Activated naive CD4-positive, alpha-beta T cell treated with Interleukin-2 at 50 U/mL for 16 hours (primary cell): ENCODE measurements around the gene GKAP1.
"Not testable (repeated sequence)": the region's sequence is repeated elsewhere in the genome, so short reads cannot be mapped to it uniquely, and the experiment has no call there.

Experiments
- DNase-seq: peaks from one replicate; pipeline ENCODE4 v3.0.0-alpha.2; 2020

The GKAP1 gene

DNA sequence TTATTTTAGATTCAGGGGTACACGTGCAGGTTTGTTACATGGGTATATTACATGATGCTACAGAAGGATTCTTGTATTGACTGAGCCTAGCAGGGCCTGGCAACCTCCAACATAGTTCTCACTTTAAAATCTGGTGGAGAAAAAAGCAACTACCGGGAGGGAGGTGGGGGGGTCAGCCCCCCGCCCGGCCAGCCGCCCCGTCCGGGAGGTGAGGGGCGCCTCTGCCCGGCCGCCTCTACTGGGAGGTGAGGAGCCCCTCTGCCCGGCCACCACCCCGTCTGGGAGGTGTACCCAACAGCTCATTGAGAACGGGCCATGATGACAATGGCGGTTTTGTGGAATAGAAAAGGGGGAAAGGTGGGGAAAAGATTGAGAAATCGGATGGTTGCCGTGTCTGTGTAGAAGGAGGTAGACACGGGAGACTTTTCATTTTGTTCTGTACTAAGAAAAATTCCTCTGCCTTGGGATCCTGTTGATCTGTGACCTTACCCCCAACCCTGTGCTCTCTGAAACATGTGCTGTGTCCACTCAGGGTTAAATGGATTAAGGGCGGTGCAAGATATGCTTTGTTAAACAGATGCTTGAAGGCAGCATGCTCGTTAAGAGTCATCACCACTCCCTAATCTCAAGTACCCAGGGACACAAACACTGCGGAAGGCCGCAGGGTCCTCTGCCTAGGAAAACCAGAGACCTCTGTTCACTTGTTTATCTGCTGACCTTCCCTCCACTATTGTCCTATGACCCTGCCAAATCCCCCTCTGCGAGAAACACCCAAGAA is 88.8 kb downstream of the GKAP1 start:
- DNase-seq = not testable (repeated sequence)

DNA sequence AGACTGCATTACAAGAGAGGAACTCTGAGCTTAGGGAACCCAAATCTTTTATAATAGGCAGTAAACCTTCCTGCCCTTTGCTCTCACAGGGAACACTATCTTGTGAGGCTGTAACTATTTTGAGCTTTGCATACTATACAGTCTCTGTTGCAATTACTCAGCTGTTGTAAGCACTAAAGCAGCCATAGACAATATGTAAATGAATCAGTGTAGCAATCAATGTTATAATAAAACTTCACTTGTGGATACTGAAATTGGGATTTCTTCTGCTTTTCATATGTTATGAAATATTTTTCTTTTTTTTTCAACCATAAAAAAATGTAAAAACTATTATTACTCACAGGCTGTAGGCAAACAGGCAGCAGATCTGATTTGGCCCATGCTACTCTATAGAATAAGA is 93.1 kb downstream of the GKAP1 start:
- no peak for DNase-seq

DNA sequence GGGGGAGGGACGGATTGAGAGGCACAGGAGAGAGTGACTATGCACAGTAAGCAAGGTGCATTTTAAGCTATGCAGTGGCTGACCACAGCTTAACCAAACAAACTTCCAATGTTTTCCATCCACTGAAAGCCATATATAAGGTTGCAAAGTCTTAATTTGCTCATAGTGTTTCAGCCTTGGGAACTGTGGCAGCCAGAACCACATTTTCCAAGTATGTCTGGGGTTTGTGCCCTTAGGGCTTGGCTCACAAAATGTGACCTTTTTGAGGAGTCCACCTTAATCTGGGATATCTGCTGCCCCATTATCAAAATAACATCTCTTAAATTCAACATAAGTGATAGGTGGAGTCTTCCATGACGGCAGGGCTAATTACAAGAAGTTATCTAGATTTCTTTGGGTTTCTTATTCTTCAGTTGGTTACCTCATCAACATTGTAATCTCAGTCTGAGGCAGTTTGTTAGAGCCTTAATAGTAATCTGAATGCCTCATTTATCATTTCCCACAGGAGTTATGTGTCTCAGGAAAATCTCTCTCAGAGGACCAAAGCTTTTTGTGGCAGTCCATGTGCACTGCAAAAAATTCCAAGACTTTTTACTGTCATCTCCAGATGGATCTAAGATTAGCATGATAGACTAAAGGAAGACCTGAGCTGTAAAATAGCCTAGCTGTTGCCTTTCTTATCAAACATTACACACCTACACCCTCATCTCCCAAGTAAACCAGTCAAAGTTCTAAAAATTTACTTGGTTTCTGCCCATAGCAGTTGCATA is 94.7 kb downstream of the GKAP1 start:
- no peak for DNase-seq

DNA sequence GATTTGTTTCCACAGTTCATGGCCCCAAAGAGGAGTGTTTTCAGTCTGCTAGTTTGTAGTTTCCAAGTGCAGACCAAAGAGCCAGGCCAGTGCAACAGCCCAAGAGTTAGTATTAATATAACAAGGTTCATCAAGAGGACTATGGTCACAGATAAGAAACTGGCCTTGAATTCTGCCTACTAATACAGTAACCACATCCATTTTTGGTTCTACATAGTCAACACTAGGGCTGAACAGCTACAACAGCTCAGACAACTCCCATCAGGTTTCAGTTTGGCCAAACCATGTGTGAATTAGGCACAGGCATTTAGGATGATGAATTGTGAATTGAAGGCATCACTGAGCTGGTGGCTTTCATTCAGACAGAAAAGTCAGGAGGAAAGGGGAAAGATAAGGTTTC is 96.1 kb downstream of the GKAP1 start:
- no peak for DNase-seq

DNA sequence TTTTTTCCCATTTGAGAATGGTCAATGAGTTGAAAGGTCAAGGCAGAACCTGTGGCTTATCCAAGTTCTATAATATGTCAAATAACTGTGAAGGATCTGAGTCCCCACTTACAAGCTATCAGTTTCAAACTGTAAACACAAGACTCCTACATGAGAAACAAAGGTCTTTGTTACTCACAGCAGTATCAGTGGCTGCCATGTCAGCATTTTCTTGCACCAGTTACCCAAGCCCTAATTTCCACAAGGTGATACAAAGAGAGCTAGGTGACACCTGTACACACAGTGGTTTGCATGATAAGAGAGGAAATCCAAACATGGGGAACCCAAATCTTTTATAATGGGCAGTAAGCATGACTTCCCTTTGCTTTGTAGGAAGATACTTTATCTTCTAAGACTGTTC is 101.8 kb downstream of the GKAP1 start:
- DNase-seq = no peak

DNA sequence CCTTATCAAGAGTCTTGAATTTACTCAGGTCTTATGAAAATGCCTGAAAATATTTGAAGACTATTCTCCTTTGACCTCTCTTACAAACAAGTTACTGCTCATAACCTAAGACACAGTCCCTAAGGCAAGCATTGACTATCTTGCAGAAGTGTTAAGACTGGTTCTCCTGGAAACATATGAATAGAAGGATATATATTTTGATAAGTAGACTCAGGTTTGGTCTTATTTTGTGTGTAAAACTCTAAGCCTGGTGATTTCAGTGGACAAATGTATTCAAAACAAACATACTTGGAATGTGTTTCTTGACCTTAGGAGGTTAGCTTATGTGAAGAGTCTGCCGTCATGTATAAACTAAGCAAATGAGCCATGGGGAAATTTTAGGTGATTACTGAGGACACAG is 102.3 kb downstream of the GKAP1 start:
- DNase-seq = no peak

DNA sequence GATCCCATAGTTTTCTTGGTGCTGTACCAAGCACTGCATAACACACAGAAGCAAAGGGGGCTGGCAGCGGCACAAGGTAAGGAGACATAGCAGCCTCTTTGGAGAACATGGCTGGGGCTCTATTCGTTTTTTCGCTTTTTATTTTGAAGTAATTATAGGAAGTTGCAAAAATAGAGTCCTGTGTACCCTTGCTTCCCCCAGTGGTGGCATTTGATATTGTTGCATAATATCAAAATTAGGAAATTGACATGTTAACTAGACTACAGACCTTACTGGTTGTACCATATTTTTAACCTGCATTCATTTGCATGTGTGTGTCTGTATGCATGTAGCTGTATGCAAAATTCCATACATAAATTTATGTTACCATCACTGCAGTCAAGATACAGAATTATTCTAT is 103.2 kb downstream of the GKAP1 start:
- DNase-seq = no peak

DNA sequence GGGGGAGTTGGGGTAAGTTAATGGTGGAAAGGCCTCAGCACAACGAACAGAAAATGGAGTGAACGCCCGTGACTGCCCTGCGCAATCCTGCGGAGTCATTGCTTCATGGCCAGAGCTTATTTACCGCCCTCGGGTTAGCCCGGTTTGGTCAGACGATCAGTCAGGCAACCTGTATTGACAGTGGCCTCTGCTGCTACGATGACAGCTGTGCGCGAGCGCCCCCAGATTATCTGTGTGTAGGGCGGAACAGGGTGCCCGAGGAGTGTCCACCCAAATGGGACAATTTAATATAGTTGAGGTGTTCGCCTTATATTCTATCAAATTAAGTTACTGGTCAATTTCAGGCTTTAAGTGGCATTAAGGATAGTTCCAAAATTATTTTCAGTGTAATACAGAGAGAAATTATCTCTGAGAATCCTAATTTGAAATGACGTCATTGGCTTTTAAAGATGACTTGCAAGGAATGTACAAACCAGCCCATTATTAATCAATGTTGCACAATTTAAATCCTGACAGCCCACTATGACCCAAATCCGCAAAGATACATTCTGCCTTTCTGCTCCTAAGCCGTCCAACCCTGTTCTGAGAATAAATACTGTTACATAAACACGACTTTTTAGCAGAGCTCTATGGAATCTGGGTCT is 108.9 kb downstream of the GKAP1 start:
- peak; percentile 57 for DNase-seq

DNA sequence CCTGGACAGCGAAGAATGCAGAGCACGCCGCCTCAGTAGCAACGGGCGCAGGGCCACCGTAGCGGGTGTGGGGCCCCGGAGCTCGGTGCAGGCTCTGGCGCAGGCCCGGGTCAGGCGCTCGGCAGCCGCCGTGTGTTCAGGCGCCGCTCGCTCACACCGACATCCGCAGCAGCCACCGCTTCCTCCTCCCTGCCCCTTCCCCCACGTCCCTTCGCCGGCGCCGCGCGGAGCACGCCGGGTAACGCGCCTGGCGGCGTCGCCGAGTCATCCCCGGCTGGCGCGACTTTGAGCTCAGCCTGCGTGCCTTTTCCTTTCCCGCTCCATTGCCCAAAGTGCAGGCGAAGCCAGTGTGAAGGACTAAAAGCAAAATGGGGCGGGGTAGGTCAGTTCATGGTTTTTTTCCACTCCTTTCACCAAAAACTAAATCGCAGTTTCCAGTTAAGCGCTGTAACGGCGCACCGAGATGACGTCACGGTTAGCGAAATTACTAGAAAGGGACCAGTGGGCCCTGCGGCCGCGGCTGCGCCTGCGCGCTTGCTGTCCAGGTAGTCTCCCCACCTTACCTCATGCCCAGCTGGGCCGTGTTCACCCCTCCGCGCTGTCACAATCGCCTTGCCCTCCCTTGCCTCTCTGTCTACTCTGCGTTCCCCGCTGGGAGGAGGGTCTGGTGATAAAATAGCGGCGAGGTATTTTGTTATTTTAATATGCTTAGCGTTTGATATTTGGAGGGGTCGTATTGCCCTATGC is 109.6 kb downstream of the GKAP1 start, which contains the start of gene UBQLN1:
Gene UBQLN1, minus strand, starts transcription at position 191 of the 747 bp plus-strand sequence. CDS start 279 bp downstream, outside the sequence.
- DNase-seq = peak; percentile 90

DNA sequence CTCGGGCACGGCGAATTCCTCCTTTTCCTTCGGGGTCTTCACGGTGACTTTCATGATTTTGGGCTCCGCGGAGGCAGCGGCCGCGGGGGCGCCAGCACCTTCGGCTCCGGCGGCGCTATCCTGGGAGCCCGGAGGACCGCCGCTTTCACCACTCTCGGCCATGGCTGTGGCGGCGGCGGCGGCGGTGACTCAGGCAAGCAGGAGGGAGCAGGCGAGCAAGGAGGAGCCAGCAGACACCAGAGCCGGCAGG is 110.1 kb downstream of the GKAP1 start:
- peak; percentile 80 for DNase-seq

DNA sequence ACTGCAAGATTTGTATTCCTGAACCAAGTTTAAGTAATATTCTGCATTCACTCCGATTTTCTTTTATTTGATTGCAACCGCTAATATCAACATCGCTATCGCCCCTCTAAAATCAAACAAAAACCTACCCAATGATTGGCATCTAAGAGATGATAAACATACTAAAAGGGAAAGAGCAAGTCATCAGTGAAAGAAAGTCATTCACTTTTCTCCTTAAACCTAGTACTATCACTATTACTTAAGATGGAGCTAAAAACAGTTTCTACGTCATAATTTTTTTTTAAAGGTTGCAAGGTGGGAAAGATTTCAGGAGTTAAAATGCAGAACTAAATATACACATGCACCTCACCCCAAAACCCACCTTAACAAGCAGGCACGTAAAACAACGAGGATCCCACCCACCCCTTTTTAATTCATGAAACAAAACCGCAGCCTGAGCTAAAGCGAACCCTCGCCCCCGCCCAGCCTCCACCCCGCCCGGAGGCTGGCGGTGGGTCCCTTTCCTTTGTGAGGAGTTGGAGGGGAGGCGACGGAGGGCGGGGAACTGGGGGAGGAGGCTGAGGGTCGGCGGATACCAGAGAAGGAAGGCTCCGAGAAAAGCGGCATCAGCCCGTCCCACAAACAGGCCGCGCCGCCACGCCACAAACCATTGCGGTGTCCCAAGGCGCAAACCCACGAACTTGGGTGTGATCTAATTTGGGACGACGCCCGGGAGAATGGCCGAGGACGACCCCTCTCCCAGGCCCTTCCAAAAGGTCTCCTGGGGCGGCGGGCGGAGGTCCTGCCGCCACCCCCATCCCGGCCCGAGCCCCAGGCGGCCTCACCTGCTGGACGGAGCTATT is 110.7 kb downstream of the GKAP1 start:
- peak; percentile 77 for DNase-seq

DNA sequence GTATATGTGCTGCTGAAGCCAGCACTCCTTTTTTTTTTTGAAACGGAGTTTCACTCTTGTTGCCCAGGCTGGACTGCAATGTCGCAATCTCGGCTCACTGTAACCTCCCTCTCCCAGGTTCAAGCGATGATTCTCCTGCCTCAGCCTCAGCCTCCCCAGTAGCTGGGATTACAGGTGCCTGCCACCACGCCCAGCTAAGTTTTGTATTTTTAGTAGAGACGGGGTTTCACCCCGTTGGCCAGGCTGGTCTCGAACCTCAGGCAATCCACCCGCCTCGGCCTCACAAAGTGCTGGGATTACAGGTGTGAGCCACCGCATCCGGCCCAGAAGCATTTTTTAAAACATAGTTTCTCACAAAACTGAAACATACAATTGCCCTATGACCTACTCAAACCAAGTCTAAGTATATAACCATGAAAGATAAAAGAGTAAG is 112.3 kb downstream of the GKAP1 start:
- peak; percentile 48 for DNase-seq

DNA sequence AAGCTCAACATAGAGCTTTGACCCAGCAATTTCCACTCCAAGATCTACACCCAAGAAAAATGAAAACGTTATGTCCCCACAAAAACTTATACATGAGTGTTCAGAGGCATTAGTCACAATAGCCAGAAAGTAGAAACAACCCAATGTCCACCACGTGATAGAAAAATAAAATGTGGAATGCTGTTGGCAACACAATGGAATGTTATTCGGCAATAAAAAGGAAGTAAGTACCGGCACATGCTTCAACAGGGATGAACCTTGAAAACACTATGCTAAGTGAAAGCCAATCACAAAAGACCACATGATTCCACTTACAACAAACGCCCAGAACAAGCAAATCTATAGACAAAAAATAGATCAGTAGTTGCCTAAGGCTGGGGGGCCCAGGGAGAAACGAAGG is 115.8 kb downstream of the GKAP1 start:
- DNase-seq = no peak

DNA sequence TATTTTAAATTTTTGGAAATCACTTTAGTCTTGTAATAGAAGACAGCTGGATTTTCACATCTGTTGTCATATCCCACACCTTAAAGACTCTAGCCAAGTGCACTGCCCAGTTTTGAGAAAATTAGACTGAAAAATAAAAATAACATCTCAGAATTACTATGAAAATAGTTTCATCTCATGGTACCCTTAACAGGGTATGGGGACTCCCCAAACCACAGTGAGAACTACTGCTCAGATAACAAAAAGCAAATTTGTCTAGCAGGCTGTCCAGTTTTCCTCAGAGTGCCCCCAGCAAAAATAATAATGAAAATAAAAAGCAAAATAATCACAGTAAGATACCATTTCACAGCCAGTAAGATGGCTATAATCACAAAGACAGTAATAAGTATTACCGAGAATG is 116.3 kb downstream of the GKAP1 start:
- DNase-seq = no peak

DNA sequence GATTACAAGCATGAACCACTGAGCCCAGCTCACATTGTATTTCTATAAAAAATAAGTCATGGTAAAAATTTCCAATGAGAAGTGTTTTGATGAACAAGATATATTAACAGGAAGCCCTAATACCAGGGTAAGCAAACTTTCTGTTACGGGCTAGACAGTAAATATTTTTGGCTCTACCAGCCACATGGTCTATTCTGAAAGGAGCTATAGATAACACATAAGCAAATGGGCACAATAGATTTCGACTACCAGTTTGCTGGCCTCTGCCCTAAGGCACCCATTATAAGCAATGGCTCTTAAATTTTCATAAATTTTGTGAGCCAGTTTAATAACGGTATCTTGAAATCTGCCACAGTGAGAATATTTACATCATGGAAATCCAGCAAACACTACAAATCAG is 118.0 kb downstream of the GKAP1 start:
- no peak for DNase-seq

DNA sequence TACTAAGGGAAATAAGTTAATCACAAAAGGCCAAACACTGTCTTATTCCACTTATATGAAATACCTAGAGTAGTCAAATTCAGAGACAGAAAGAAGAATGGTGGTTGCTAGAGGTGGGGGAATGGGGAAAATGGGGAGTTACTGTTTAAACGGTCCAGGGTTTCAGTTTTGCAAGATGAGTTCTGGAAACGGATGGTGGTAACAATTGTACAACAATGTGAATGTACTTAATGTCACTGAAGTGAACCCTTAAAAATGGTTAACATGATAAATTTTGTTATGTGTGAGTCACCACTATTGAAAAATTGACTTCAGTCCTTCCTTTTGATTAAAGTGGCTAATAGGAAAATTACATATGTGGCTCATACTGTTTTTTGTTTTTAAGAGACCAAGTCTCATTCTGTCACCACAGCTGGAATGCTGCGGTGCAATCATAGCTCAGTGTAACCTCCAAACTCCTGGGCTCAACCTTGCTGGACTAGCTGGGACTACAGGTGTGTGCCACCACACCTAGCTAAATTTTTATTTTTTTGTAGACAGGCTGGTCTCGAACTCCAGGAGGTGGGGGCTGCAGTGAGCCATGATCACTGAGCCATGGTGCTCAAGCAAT is 118.5 kb downstream of the GKAP1 start:
- DNase-seq = no peak

DNA sequence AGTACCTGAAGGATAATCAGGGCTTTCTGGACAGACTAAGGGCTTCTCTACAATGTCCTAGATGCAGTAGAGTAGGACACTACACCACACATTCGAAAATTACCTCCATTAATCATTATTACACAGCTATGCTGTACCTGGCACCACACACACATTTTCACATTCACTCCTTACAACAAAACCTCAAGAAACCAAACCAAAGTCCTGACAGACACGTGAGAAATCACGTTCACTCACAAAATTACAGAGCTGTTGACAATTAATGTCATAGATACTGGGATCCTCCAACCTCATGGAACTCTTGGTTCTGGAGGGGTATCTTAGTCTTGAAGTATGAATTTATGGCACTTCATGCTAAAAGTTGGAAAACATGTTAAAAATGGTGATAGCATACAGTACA is 126.1 kb downstream of the GKAP1 start:
- DNase-seq = no peak
